ENCODE results near the gene HMX1.

GRCh38 chr4:8847331-8847730, 24.3 kb downstream of the HMX1 start:
- TF ChIP-seq CTCF (IDR thresholded peaks at IDR 0.05; ENCODE audit: insufficient read depth, low read length) (no peak), POLR2AphosphoS5 (IDR thresholded peaks at IDR 0.05; ENCODE audit: low read depth) (no peak)
- TF ChIP-seq, protein P1, sequence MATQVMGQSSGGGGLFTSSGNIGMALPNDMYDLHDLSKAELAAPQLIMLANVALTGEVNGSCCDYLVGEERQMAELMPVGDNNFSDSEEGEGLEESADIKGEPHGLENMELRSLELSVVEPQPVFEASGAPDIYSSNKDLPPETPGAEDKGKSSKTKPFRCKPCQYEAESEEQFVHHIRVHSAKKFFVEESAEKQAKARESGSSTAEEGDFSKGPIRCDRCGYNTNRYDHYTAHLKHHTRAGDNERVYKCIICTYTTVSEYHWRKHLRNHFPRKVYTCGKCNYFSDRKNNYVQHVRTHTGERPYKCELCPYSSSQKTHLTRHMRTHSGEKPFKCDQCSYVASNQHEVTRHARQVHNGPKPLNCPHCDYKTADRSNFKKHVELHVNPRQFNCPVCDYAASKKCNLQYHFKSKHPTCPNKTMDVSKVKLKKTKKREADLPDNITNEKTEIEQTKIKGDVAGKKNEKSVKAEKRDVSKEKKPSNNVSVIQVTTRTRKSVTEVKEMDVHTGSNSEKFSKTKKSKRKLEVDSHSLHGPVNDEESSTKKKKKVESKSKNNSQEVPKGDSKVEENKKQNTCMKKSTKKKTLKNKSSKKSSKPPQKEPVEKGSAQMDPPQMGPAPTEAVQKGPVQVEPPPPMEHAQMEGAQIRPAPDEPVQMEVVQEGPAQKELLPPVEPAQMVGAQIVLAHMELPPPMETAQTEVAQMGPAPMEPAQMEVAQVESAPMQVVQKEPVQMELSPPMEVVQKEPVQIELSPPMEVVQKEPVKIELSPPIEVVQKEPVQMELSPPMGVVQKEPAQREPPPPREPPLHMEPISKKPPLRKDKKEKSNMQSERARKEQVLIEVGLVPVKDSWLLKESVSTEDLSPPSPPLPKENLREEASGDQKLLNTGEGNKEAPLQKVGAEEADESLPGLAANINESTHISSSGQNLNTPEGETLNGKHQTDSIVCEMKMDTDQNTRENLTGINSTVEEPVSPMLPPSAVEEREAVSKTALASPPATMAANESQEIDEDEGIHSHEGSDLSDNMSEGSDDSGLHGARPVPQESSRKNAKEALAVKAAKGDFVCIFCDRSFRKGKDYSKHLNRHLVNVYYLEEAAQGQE (IDR thresholded peaks at IDR 0.05; ENCODE audit: insufficient replicate concordance, low read depth): no peak
